GM19193 (cell line): Measurements from ENCODE around the gene MCM9.

Source experiments
- POLR2A ChIP-seq: IDR thresholded peaks from 4 replicates; pipeline ENCODE4 v1.6.1; 2011; ENCODE audit not compliant: insufficient read depth, insufficient read length; ENCODE audit errors: extremely low read depth

Gene MCM9

DNA sequence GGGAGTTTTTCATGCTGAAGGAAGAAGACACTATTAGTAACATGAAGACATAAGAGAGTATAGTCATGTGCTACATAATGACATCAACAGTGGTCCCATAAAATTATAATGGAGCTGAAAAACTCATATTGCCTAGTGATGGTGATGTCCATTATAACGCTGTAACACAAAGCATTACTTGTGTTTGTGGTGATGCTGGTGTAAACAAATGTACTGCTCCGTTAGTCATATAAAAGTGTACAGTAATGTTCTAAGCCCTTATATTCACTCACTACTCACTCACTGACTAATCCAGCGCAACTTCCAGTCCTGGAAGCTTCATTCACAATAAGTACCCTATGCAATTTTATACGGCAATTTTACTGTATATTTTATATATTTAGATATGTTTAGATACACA, 67.8 kb downstream of the MCM9 start:
- no peak for TF ChIP-seq POLR2A

DNA sequence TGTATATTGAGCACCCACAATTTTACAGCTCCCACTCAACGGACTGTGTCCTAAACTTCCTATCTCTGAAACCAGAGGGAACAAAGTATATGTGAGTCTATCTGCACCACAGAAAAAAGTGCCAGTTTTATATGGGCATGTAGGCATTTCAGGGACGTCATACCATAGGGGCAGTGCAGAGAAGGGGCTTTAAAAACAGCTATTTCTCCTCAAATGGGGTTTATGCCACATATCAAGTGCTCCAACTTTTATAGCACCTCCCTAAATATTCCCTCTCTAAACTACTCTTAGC, 69.9 kb downstream of the MCM9 start:
- TF ChIP-seq POLR2A: no peak

DNA sequence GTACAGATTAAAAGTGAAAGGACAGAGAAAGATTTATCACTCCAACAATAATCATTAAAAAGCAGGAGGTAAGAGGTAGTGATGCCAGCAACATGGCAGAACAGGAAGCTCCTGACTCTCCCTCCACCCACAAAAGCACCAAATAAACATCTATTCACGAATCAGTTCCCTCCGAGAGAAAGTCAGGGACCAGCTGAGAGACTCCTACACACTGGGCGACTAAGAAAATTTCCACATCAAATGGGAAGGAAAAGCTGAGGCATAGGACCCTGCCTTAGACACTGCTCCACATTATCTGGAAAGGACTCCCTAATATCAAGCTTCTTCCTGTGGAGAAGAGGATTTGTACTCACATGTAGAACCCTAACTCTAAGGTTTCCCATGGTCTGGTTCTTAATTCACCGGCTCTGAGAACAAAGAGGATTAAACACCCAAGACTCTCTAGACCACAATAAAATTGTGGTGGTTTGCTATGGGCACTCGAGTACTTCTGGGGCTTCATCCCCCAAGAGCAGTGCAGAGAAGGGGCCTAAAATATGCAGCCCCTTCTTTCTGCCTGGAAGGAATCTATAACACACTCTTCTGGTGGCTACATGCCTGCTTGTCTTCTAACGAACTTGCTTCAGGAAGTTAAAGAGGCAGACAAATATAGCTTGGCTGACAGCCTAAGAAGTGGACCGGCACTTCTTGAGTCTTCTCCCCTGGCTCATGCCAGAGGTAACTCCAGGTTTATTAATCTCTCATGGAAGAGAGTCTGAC, 70.4 kb downstream of the MCM9 start:
- no peak for TF ChIP-seq POLR2A

DNA sequence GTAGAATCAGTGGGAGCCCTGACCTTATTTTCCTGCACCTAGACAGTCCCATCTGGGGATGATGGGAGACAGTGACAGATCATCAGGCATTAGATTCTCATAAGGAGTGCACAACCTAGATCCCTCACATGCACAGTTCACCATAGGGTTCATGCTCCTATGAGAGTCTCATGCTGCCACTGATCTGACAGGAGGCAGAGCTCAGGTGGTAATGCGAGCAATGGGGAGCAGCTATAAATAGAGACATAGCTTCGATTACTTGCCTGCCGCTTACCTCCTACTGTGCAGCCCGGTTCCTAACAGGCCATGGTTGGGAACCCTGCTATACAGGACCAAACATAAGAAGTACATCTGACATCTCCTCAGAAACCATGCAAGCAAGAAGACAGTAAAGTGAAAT, 72.5 kb downstream of the MCM9 start:
- TF ChIP-seq POLR2A: no peak

DNA sequence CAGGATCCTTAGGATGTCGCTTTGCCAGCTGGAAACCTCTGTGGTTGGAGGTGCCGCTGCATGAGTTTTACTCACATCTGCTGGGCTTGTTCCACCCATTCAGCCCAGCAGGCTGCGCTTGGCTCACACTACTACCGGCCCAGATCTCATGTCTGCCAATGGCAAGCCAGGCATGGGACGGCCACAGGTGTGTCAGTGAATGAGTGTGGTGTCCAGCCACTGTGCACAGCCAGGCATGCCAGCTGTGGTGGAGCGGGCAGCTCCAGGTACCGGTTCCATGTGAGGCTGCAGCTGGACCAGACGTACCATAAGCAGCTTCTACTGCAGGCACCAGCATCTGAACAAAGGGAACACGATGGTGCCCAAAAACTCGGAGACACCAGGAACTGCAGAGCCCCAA, 74.1 kb downstream of the MCM9 start:
- no peak for TF ChIP-seq POLR2A

DNA sequence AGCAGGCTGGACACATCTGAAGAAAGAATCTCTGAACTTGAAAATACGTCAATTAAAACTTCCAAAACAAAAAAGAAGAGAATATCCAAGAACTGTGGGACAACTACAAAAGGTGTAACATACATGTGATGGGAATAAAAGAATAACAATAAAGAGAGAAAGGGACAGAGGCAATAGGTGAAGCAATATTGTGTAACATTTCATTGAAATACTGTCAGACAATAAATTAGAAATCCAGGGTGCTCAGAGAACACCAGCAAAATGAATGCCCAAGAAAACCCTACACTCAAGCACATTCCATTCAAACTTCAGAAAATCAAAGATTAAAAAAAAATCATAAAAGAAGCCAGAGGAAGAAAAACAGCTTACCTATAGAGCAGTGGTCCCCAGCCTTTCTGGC, 74.6 kb downstream of the MCM9 start:
- no peak for TF ChIP-seq POLR2A

DNA sequence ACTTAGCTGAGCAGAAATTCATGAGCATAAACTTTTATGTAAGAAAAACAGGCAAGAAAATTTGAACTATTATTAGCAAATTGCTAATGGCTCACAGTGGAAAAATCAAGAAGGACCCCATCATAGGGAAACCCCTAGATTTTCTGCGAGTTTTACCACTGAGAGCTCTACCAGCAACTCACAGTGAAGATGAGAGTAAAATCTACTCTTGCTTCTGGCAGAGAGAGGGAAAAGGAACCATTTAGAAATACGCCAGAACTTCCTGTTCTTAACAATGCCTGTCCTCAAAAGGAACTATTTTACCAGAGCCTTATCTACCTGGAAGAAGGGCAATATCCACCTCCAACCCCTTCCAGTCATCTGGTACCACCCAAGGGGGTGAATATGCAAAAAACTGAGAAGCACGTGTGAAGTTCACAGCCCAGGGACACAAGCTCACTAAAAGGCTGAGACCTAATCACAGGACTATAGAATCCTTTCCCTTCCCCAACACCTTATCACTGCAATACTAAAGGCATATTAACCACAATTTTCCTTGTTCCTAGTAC, 75.4 kb downstream of the MCM9 start:
- TF ChIP-seq POLR2A: no peak

DNA sequence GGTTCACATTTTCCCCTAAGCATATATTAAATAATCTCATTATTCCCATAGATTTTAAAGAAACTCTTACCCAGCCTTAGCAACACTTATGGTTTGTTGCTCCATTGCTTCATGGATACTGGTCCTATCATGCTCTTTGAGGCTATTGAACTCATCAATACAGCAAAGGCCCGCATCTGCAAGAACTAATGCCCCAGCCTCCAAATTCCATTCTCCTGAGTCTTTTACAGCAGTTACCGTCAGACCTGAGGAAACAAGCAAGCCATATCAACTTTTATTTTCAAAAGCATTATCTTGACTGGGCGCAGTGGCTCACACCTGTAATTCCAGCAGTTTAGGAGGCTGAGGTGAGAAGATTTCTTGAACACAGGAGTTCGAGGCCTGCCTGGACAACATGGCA, 78.7 kb downstream of the MCM9 start:
- TF ChIP-seq POLR2A: no peak

DNA sequence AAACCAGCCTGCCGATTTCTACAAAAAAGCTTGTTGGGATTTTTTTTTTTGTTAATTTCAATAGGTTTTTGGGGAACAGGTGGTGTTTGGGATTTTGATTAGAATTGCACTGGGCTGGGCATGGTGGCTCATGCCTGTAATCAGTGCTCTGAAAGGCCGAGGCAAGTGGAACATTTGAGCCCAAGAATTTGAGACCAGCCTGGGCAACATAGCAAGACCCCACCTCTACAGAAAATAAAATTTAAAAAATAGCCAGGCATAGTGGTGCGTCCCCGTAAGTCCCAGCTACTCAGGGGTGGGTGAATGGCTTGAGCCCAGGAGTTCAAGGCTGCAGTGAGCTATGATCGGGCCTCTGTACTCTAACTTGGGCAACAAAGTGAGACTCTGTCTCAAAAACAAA, 81.6 kb downstream of the MCM9 start:
- TF ChIP-seq POLR2A: no peak

DNA sequence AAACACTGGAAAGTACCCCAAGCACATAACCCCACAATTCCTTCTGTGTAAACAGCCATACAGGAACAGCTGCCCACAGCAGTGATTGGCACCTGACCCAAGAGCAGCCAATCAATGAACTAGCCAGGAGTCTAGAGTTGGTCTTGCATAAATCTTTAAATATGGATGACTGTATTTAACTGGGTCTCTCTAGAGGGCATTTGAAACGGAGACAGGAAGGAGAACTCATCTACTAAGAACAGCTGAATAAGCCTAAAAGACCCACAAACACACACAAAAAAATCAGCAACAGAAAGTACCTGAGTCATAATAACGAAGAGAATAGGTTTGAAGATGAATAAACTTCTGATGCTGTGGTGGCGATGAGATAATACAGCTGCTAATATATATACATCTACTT, 90.0 kb downstream of the MCM9 start:
- no peak for TF ChIP-seq POLR2A

DNA sequence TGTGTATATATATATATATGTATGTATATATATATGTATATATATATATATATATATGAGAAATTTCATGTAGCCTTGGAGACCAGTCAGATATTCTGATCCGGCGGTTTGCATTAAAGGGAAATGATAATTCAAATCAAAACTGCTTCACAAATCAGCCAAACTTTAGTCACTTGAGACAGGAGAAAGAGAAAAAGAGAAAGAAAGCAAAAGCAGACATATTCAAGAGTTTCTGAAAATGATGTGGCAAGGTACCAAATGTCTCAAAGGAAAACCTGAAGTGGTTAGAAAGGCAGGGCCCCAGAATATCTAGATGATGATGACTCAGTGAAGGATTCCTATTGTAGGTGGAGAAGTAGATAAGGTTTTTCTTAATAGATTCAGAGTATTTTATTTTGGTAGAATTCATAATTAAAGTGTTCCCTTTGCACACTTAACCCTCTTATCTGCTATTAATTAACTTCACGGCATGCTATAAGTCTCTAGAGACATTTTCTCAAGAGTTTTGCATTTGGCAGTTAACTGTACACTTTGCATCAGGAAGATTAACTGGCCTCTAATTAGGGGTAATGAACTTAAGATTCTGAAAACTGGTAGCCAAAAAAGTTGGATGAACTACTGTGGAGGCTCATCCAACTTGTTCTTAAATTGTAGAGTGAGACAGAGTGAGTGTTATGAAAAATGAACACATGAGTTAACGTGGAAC, 91.1 kb downstream of the MCM9 start:
- TF ChIP-seq POLR2A: no peak

DNA sequence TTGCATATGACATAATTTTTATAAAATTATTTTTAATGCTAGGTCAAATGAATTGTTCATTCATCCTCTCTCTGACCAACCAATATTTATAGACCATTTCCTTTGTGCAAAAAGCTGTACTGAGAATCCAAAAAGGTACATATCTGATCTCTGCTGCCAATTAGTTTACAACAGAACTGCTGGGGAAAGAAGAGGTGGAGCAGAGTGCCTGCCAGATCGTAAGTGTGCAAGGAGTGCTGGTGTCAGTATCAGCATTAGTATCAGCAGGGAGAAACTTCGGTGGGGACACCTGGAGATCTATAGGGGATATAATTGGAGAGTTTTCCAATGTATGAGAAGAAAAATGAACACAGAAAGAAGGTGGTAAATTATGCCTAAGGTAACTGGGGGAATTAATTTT, 104.3 kb downstream of the MCM9 start:
- TF ChIP-seq POLR2A: no peak

DNA sequence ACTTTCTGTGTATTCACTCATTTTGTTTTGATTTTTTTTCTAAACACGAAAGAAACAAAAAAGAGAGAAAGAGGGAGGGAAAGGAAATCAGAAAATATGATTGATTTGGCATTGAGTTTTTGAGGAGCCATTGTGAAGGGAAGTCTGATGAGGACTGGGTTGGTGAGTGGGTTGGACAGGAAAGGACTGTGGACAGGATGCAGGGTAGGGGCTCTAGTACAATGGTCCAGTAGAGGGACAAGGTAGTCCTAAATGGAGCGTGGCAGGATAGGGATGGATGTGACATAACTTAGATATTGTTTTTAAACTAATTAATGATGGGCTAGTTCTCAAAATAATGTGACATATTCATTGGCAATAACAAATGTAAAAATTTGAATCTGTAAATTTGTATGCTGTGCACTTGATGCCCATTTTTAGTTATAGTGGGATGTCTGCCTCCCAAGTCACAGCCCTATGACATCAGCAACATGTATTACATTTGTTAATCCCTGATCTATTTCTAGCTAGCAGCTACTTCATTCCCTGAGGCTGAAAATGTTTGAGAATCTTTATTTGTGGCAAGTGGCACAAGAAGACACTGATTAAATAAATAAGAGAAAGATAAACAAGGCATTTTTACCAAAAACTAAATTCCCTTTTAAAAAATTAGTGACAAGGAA, 105.0 kb downstream of the MCM9 start:
- no peak for TF ChIP-seq POLR2A

DNA sequence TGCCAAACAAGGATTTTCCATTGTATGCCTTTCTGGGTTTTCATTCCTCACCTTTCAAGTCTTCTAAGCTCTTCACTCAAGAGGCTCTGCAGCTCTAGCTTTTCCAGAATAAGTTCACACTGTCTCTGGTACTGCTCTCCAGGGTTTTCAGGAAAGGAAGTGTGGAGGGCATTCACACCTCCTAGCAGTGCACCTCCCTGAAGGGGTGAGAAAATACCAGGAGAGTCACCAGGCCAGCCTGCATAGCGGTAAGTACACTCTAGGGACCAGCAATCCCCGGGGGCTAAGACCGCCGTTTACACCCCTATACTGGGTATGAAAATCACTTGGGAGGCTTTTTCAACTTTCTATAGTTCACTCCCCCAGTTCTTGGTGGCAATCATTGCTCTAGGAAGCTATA, 108.9 kb downstream of the MCM9 start:
- TF ChIP-seq POLR2A: no peak

DNA sequence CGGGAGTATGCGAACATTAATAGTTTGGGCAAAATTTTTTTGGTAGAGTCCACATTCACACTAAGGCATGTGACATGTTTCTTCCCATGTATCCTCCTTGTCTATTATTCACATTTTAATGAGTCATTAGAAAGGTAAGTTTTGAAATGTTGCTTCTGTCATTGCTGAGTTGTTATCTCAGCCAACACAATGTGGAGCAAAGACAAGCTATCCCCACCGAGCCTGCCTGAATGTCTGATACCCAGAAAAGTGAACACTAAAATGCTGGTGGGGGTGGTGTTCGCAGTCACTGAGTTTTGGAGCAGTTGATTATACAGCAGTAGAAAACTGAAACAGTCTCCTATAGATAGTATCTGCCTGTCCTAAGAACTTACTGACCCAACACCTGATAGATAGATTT, 109.3 kb downstream of the MCM9 start:
- TF ChIP-seq POLR2A: no peak

DNA sequence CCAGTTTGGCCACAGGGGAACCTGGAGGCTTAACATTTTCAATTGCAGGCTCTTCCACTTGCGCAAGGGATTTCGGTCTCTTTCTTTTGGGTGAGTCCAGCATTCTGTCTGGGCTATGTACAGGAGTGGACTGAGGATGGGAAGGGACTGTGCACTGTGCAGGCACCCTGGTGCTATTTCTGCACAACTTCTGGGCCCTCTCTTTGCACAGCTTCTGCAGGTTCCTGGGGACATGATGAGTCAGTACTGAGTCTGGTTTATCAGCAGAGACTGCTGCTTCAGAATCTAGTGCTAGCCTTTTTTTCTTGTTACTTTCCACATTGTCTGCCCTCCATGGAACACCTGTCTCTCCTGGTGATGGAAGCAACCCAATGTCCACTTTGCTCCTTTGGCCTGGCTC, 119.5 kb downstream of the MCM9 start:
- no peak for TF ChIP-seq POLR2A
